GM23248 (cell line): Measurements from ENCODE around the gene JARID2. TPM values are rescaled to one million over a fixed set of nuclear protein-coding genes. Genes with fewer than 3 reads are reported as not detected.

ENCODE experiments used
- DNase-seq: peaks from one replicate; pipeline ENCODE4 v3.0.0-alpha.2; 2015
- H2AFZ ChIP-seq: fragments of 200-600 bp; sonication (generic); 2 replicates; pipeline ENCODE4 v1.6.1; 2016; ENCODE audit warnings: antibody characterized with exemption
- H3F3A ChIP-seq: fragments of 200-600 bp; sonication (generic); 2 replicates; pipeline ENCODE4 v1.6.1; 2016; ENCODE audit warnings: mild to moderate bottlenecking, antibody characterized with exemption, mixed run types; ENCODE audit not compliant: insufficient read depth
- H3K27ac ChIP-seq: fragments of 200-600 bp; sonication (generic); 2 replicates; pipeline ENCODE4 v1.5.1; 2016; ENCODE audit warnings: mild to moderate bottlenecking
- H3K27me3 ChIP-seq: fragments of 200-600 bp; sonication (generic); replicated peaks from 2 replicates; pipeline ENCODE4 v1.6.1; 2016; ENCODE audit warnings: mild to moderate bottlenecking; ENCODE audit not compliant: insufficient read depth
- H3K36me3 ChIP-seq: fragments of 200-600 bp; sonication (generic); 2 replicates; pipeline ENCODE4 v1.6.1; 2016; ENCODE audit warnings: low read depth, mild to moderate bottlenecking
- H3K4me1 ChIP-seq: fragments of 200-600 bp; sonication (generic); 2 replicates; pipeline ENCODE4 v1.6.1; 2016; ENCODE audit warnings: mild to moderate bottlenecking; ENCODE audit not compliant: insufficient read depth
- H3K4me2 ChIP-seq: fragments of 200-600 bp; sonication (generic); one replicate; pipeline ENCODE4 v1.6.1; 2016; ENCODE audit warnings: mild to moderate bottlenecking; ENCODE audit not compliant: unreplicated experiment
- H3K4me3 ChIP-seq: fragments of 200-600 bp; sonication (generic); 2 replicates; pipeline ENCODE4 v1.5.1; 2016; ENCODE audit warnings: mild to moderate bottlenecking
- H3K79me2 ChIP-seq: fragments of 200-600 bp; sonication (generic); 2 replicates; pipeline ENCODE4 v1.6.1; 2016; ENCODE audit warnings: mild to moderate bottlenecking; ENCODE audit not compliant: insufficient read depth
- H3K9ac ChIP-seq: fragments of 200-600 bp; sonication (generic); 2 replicates; pipeline ENCODE4 v1.6.1; 2016; ENCODE audit warnings: mild to moderate bottlenecking
- H3K9me2 ChIP-seq: fragments of 200-600 bp; sonication (generic); 2 replicates; pipeline ENCODE4 v1.6.1; 2016; ENCODE audit warnings: mixed run types, mild to moderate bottlenecking, moderate library complexity; ENCODE audit not compliant: insufficient read depth
- H3K9me3 ChIP-seq: fragments of 200-600 bp; sonication (generic); one replicate; pipeline ENCODE4 v1.6.1; 2017; ENCODE audit warnings: low read depth
- H4K20me1 ChIP-seq: fragments of 200-600 bp; sonication (generic); 2 replicates; pipeline ENCODE4 v1.6.0; 2016; ENCODE audit not compliant: insufficient read depth
- EZH2 ChIP-seq: fragments of 200-600 bp; sonication (generic); IDR thresholded peaks from 2 replicates; pipeline ENCODE4 v1.6.1; 2018; ENCODE audit warnings: antibody characterized with exemption, mild to moderate bottlenecking; ENCODE audit not compliant: insufficient read depth, poor library complexity, severe bottlenecking
- EZH2phosphoT487 ChIP-seq: fragments of 200-600 bp; sonication (generic); IDR thresholded peaks from 2 replicates; pipeline ENCODE4 v1.6.1; 2018; ENCODE audit warnings: antibody characterized with exemption, moderate library complexity, mild to moderate bottlenecking, low read depth; ENCODE audit not compliant: insufficient read depth
- WGBS, 2 experiments: methylation state at CpG; one replicate each; pipeline ENCODE4 v1.1.6; 2015 to 2017; ENCODE audit warnings: low lambda C conversion rate in 2 of 2, low coverage in 1 of 2; ENCODE audit errors: missing lambda C conversion rate in 2 of 2; 5-methylcytosine and 5-hydroxymethylcytosine counted together
- in situ Hi-C: fragments of 300-500 bp; cut with MboI; formaldehyde crosslinking; loops from 2 replicates; pipeline ENCODE4 v1.15.0; 2020
- polyA plus RNA-seq: library from polyadenylated mRNA; unstranded; fragments of >200 nt; fragmentation: Nextera tagmentation; extraction: Ambion mirVana; gene quantifications from 2 replicates; pipeline ENCODE4 v1.2.1, GENCODE V29; 2016
- total RNA-seq: library from RNA; depleted of rRNA; stranded (reverse); fragments of >200 nt; shearing (Covaris generic); gene quantifications from 2 replicates; pipeline ENCODE4 v1.2.3, GENCODE V29; 2014

Gene JARID2
- total and polyA plus RNA-seq, 2 experiments from 2014 or later, result 3.9 to 9.3 TPM

- Histone ChIP-seq H3K79me2 (peaks cover 92% of the 10 kb centered on the region), H3K9ac (no peak overlapping the region), H3K4me1 (peaks cover 13% of the 10 kb centered on the region), H3K36me3 (no peaks in the 10 kb centered on the region), H3F3A (peaks cover 22% of the 10 kb centered on the region), H3K9me3 (no peaks in the 10 kb centered on the region), H3K27me3 (no peaks in the 10 kb centered on the region), H3K4me2 (no peak overlapping the region), H2AFZ (no peak overlapping the region), H4K20me1 (peaks cover 5% of the 10 kb centered on the region; the same call in 1 of the 2 replicates), H3K4me3 (no peak overlapping the region), H3K9me2 (no peaks in the 10 kb centered on the region), H3K27ac (no peak overlapping the region)
- DNase-seq, result no peak
- in situ Hi-C loops, result no loop called here
- WGBS, 2 experiments, result 87 to 90% methylated on average over 3 of the region's 3 CpGs
- TF ChIP-seq EZH2phosphoT487, result no peak
- TF ChIP-seq EZH2, result no peak
Measured at GRCh38 chr6:15252195-15252594, 6.3 kb downstream of the JARID2 start.

GRCh38 chr6:15253203-15254022, 7.5 kb downstream of the JARID2 start:
- no peak for TF ChIP-seq EZH2
- no peak for TF ChIP-seq EZH2phosphoT487
- Histone ChIP-seq H3K4me2 (no peak overlapping the region), H3K9me3 (no peaks in the 10 kb centered on the region), H3K4me3 (no peak overlapping the region), H3K9ac (no peak overlapping the region), H3K79me2 (peaks cover 97% of the 10 kb centered on the region), H3K36me3 (0 out of 2 replicates have a peak, but pooled peaks cover 3% of the 10 kb centered on the region), H2AFZ (no peak overlapping the region), H3K27me3 (no peaks in the 10 kb centered on the region), H3K9me2 (no peaks in the 10 kb centered on the region), H3F3A (peaks cover 27% of the 10 kb centered on the region), H3K4me1 (peaks cover 15% of the 10 kb centered on the region), H3K27ac (no peak overlapping the region), H4K20me1 (peaks cover 11% of the 10 kb centered on the region; the same call in 1 of the 2 replicates)
- DNase-seq, result no peak
- 93 to 96% methylated on average over 14 of the region's 14 CpGs for WGBS, 2 experiments
- in situ Hi-C loops, result no loop called here

GRCh38 chr6:15254070-15254975, 8.5 kb downstream of the JARID2 start:
- peaks cover 31% of the 10 kb centered on the region for H3F3A ChIP-seq
- peaks cover 11% of the 10 kb centered on the region; the same call in 1 of the 2 replicates for H4K20me1 ChIP-seq
- no peak overlapping the region for H3K9ac ChIP-seq
- no peaks in the 10 kb centered on the region for H3K9me2 ChIP-seq
- in situ Hi-C loops, result no loop called here
- H3K36me3 ChIP-seq, result 0 out of 2 replicates have a peak, but pooled peaks cover 3% of the 10 kb centered on the region
- DNase-seq, result peak; percentile 50
- WGBS, 2 experiments, result 95 to 96% methylated on average over 14 of the region's 14 CpGs
- TF ChIP-seq EZH2, result no peak
- TF ChIP-seq EZH2phosphoT487, result no peak
- no peaks in the 10 kb centered on the region for H3K27me3 ChIP-seq
- H2AFZ ChIP-seq, result no peak overlapping the region
- no peak overlapping the region for H3K27ac ChIP-seq
- peaks cover 100% of the 10 kb centered on the region for H3K79me2 ChIP-seq
- H3K4me2 ChIP-seq, result no peak overlapping the region
- no peak overlapping the region for H3K4me3 ChIP-seq
- no peaks in the 10 kb centered on the region for H3K9me3 ChIP-seq
- H3K4me1 ChIP-seq, result peaks cover 24% of the 10 kb centered on the region

- TF ChIP-seq EZH2phosphoT487 (no peak), EZH2 (no peak)
- H3F3A ChIP-seq, result peaks cover 32% of the 10 kb centered on the region
- H4K20me1 ChIP-seq, result peaks cover 14% of the 10 kb centered on the region; the same call in 1 of the 2 replicates
Measured at GRCh38 chr6:15255481-15255880, 9.6 kb downstream of the JARID2 start.

More at GRCh38 chr6:15255481-15255880, 9.6 kb downstream of the JARID2 start:
- 92 to 96% methylated on average over 1 of the region's 1 CpG for WGBS, 2 experiments
- no peak overlapping the region for H3K27ac ChIP-seq
- no peaks in the 10 kb centered on the region for H3K9me2 ChIP-seq
- peaks cover 93% of the 10 kb centered on the region for H3K79me2 ChIP-seq
- no peak overlapping the region for H3K4me3 ChIP-seq
- in situ Hi-C loops, result no loop called here
- H3K4me2 ChIP-seq, result no peak overlapping the region
- H3K9ac ChIP-seq, result no peak overlapping the region
- no peak for DNase-seq
- no peaks in the 10 kb centered on the region for H3K27me3 ChIP-seq
- no peaks in the 10 kb centered on the region for H3K9me3 ChIP-seq
- peaks cover 24% of the 10 kb centered on the region for H3K4me1 ChIP-seq
- no peak overlapping the region for H2AFZ ChIP-seq
- 0 out of 2 replicates have a peak, but pooled peaks cover 3% of the 10 kb centered on the region for H3K36me3 ChIP-seq
